Stimulated activated CD8-positive, alpha-beta memory T cell treated with anti-CD3 and anti-CD28 coated beads, Interleukin-12 subunit alpha, Interleukin-12 subunit beta, amount 100 ng/mL, for 24 hours (primary cell): ENCODE results near the gene PRDM1.

Experiments used
- DNase-seq: peaks from one replicate; pipeline ENCODE4 v3.0.0-alpha.2; 2020; ENCODE audit errors: extremely low read depth

PRDM1 gene

GRCh38 chr6:106097411-106098231, 11.5 kb downstream of the PRDM1 start:
- DNase-seq = no peak

- DNase-seq = peak; percentile 63
These were observed 12.5 kb downstream of the PRDM1 start for GRCh38 chr6:106098383-106099234.

GRCh38 chr6:106099235-106099537, 13.1 kb downstream of the PRDM1 start:
- no peak for DNase-seq

GRCh38 chr6:106100755-106101154, 14.6 kb downstream of the PRDM1 start:
- DNase-seq = no peak

- DNase-seq = no peak
These were observed 15.3 kb downstream of the PRDM1 start for GRCh38 chr6:106101466-106101865.

GRCh38 chr6:106102034-106102433, 15.9 kb downstream of the PRDM1 start:
- DNase-seq = no peak

GRCh38 chr6:106102967-106103727, 17.0 kb downstream of the PRDM1 start:
- DNase-seq = no peak

- DNase-seq = no peak
These were observed 17.6 kb downstream of the PRDM1 start for GRCh38 chr6:106103728-106104109.

GRCh38 chr6:106104476-106104875, 18.3 kb downstream of the PRDM1 start:
- DNase-seq = no peak

GRCh38 chr6:106104941-106105340, 18.8 kb downstream of the PRDM1 start:
- no peak for DNase-seq

GRCh38 chr6:106105493-106105892, 19.4 kb downstream of the PRDM1 start:
- no peak for DNase-seq

GRCh38 chr6:106106276-106107042, 20.3 kb downstream of the PRDM1 start:
- DNase-seq = no peak

- no peak for DNase-seq
These were observed 21.0 kb downstream of the PRDM1 start for GRCh38 chr6:106107043-106107613.

- DNase-seq = no peak
These were observed 22.0 kb downstream of the PRDM1 start for GRCh38 chr6:106108129-106108528.

GRCh38 chr6:106109029-106109428, 22.9 kb downstream of the PRDM1 start:
- no peak for DNase-seq

- no peak for DNase-seq
These were observed 24.2 kb downstream of the PRDM1 start for GRCh38 chr6:106110164-106110826.

- DNase-seq = no peak
These were observed 26.3 kb downstream of the PRDM1 start for GRCh38 chr6:106112433-106112832.

GRCh38 chr6:106113256-106113959, 27.3 kb downstream of the PRDM1 start:
- DNase-seq = no peak

GRCh38 chr6:106114492-106114891, 28.4 kb downstream of the PRDM1 start:
- no peak for DNase-seq

- no peak for DNase-seq
These were observed 29.1 kb downstream of the PRDM1 start for GRCh38 chr6:106115286-106115685.
